Measurements from ENCODE around the gene MPI. TPM values are rescaled to one million over a fixed set of nuclear protein-coding genes. Genes with fewer than 3 reads are reported as not detected.
"Not testable (repeated sequence)": the region's sequence is repeated elsewhere in the genome, so short reads cannot be mapped to it uniquely, and the experiment has no call there.

MPI gene
- total RNA-seq, 6 experiments from 2014 or later: 23.5 to 69.7 (median 40.8) TPM

- no peak for ATAC-seq
- H3K27me3 ChIP-seq: no peaks in the 10 kb centered on the region
- WGBS (ENCODE audit: insufficient coverage, low coverage, low lambda C conversion rate, missing lambda C conversion rate): 83% methylated on average over 5 of the region's 5 CpGs
- peaks cover 0 to under 1% (median under 1%) of the 10 kb centered on the region in 4 donors for H3K4me1 ChIP-seq
- no peak for DNase-seq
- intact Hi-C loops (cut with DNase I): no loop called here
- H3K27ac ChIP-seq: no peak overlapping the region
- no peaks in the 10 kb centered on the region for H3K36me3 ChIP-seq
- H3K4me3 ChIP-seq: no peak overlapping the region
- TF ChIP-seq POLR2A (IDR thresholded peaks at IDR 0.05) (no peak), CTCF (IDR thresholded peaks at IDR 0.05) (no peak)
- no peaks in the 10 kb centered on the region for H3K9me3 ChIP-seq
These were observed 4.4 kb upstream of the MPI start for GRCh38 chr15:74885461-74885860.

GRCh38 chr15:74887537-74888193 lies 2.2 kb upstream of the MPI start:
- peaks cover 0 to 23% (median 8%) of the 10 kb centered on the region in 4 donors for H3K4me1 ChIP-seq
- H3K4me3 ChIP-seq; H3K9me3 ChIP-seq; H3K36me3 ChIP-seq; intact Hi-C loops (cut with DNase I); H3K27ac ChIP-seq; H3K27me3 ChIP-seq; DNase-seq; ATAC-seq: not testable (repeated sequence)
- WGBS (ENCODE audit: insufficient coverage, low coverage, low lambda C conversion rate, missing lambda C conversion rate): 72% methylated on average over 4 of the region's 10 CpGs

GRCh38 chr15:74888716-74889115 lies 1.1 kb upstream of the MPI start:
- no peak overlapping the region for H3K4me3 ChIP-seq
- H3K27ac ChIP-seq: no peak overlapping the region
- H3K36me3 ChIP-seq: no peaks in the 10 kb centered on the region
- no peaks in the 10 kb centered on the region for H3K9me3 ChIP-seq
- TF ChIP-seq CTCF (IDR thresholded peaks at IDR 0.05) (no peak), POLR2A (IDR thresholded peaks at IDR 0.05) (no peak)
- WGBS (ENCODE audit: insufficient coverage, low coverage, low lambda C conversion rate, missing lambda C conversion rate): 83% methylated on average over 1 of the region's 4 CpGs
- intact Hi-C loops (cut with DNase I): no loop called here
- peaks cover 0 to 29% (median 8%) of the 10 kb centered on the region in 4 donors for H3K4me1 ChIP-seq
- ATAC-seq (no peak), DNase-seq (no peak)
- no peaks in the 10 kb centered on the region for H3K27me3 ChIP-seq

- Histone ChIP-seq H3K36me3 (no peaks in the 10 kb centered on the region), H3K4me1 (peaks cover 0 to 29% (median 8%) of the 10 kb centered on the region in 4 donors), H3K27ac (peak overlapping the region; percentile 50 to 90 (median 74)), H3K27me3 (no peaks in the 10 kb centered on the region), H3K9me3 (no peaks in the 10 kb centered on the region), H3K4me3 (peak overlapping the region; percentile 94 to 99 (median 97))
- WGBS (ENCODE audit: insufficient coverage, low coverage, low lambda C conversion rate, missing lambda C conversion rate): 42% methylated on average over 8 of the region's 8 CpGs
- DNase-seq (peak in 1 of 3 donors; percentile 49), ATAC-seq (peak in 3 of 4 donors; percentile 6 to 28 (median 16))
- intact Hi-C loops (cut with DNase I): no loop called here
- no peak for TF ChIP-seq CTCF (IDR thresholded peaks at IDR 0.05)
- TF ChIP-seq POLR2A (IDR thresholded peaks at IDR 0.05): no peak
These were observed 406 bp upstream of the MPI start for GRCh38 chr15:74889390-74889882.

GRCh38 chr15:74890665-74890960 lies 771 bp downstream of the MPI start:
- Histone ChIP-seq H3K4me3 (peak overlapping the region; percentile 94 to 99 (median 97)), H3K4me1 (peaks cover 0 to 29% (median 8%) of the 10 kb centered on the region in 4 donors), H3K27ac (peak overlapping the region in 2 of 3 donors; percentile 74 to 90), H3K36me3 (no peaks in the 10 kb centered on the region), H3K27me3 (no peaks in the 10 kb centered on the region), H3K9me3 (no peaks in the 10 kb centered on the region)
- intact Hi-C loops (cut with DNase I): no loop called here
- TF ChIP-seq CTCF (IDR thresholded peaks at IDR 0.05) (no peak), POLR2A (IDR thresholded peaks at IDR 0.05) (no peak)
- no peak for DNase-seq
- peak in 1 of 4 donors; percentile 1 for ATAC-seq
- 0% methylated on average over 1 of the region's 1 CpG for WGBS (ENCODE audit: insufficient coverage, low coverage, low lambda C conversion rate, missing lambda C conversion rate)

All from right lobe of liver (tissue), 6 donors.